Muscle of leg (tissue), 11 donors: ENCODE measurements around the gene SEC24B. TPM values are rescaled to one million over a fixed set of nuclear protein-coding genes. Genes with fewer than 3 reads are reported as not detected.

Experiments used
- DNase-seq: peaks from one replicate; pipeline ENCODE4 v3.0.0; 2013
- H3K27ac ChIP-seq: one replicate; pipeline ENCODE4 v1.5.1; 2013; ENCODE audit warnings: mild to moderate bottlenecking, low read length, control low read depth
- H3K27me3 ChIP-seq: one replicate; pipeline ENCODE4 v1.6.1; 2013; ENCODE audit warnings: low read length; ENCODE audit not compliant: control insufficient read depth, insufficient read depth
- H3K36me3 ChIP-seq: one replicate; pipeline ENCODE4 v1.6.1; 2013; ENCODE audit warnings: low read length; ENCODE audit not compliant: control insufficient read depth, insufficient read depth
- H3K4me1 ChIP-seq: one replicate; pipeline ENCODE4 v1.6.1; 2013; ENCODE audit warnings: low read length; ENCODE audit not compliant: control insufficient read depth, insufficient read depth
- H3K4me3 ChIP-seq: one replicate; pipeline ENCODE4 v1.5.1; 2013; ENCODE audit warnings: low read length, control low read depth
- H3K9me3 ChIP-seq: replicated peaks from 2 replicates; pipeline ENCODE4 v1.6.1; 2013; ENCODE audit warnings: low read depth, low read length; ENCODE audit not compliant: control insufficient read depth
- WGBS: methylation state at CpG from one replicate; pipeline ENCODE4 v1.1.5; 2013; ENCODE audit warnings: missing lambda C conversion rate; ENCODE audit not compliant: insufficient coverage; 5-methylcytosine and 5-hydroxymethylcytosine counted together
- polyA plus RNA-seq, 8 donors: library from polyadenylated mRNA; unstranded; fragments of 120-200 nt; gene quantifications; one replicate each; pipeline versions ENCODE4 v1.2.1 to v1.2.3, GENCODE V29; 2013; ENCODE audit warnings: inconsistent platforms in 1 of 8, low replicate concordance in 1 of 8; ENCODE audit not compliant: insufficient read length in 8 of 8, insufficient read depth in 1 of 8
- total RNA-seq: library from RNA; stranded (reverse); fragments of 120-200 nt; gene quantifications from one replicate; pipeline ENCODE4 v1.2.4, GENCODE V29; 2013

Gene SEC24B
- total and polyA plus RNA-seq, 9 donors, result 14.7 to 27.8 (median 24.1) TPM

DNA sequence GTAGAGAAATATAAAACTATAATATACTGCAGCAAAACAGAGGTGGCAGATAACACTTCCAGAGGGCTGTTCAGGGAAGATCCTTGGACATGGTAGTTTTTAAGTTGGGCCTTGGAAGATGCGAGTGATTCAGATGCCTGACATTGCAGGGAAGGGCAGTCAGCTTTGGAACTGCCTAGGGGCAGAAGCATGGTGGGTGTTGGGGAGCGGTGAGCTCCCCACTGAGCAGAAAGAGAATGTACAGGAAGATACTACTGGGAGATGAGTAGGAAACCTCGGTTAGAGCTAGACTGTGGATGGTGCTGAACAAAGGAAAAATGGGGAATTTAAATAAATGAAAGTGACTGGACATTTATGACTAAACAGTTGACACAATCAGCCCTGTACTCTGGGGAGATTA lies 24.9 kb upstream of the SEC24B start:
- WGBS, result 77% methylated on average over 3 of the region's 3 CpGs
- no peaks in the 10 kb centered on the region for H3K36me3 ChIP-seq
- no peak overlapping the region for H3K4me3 ChIP-seq
- no peak for DNase-seq
- peaks cover 5% of the 10 kb centered on the region for H3K4me1 ChIP-seq
- H3K27ac ChIP-seq, result no peak overlapping the region
- no peaks in the 10 kb centered on the region for H3K9me3 ChIP-seq
- no peaks in the 10 kb centered on the region for H3K27me3 ChIP-seq

DNA sequence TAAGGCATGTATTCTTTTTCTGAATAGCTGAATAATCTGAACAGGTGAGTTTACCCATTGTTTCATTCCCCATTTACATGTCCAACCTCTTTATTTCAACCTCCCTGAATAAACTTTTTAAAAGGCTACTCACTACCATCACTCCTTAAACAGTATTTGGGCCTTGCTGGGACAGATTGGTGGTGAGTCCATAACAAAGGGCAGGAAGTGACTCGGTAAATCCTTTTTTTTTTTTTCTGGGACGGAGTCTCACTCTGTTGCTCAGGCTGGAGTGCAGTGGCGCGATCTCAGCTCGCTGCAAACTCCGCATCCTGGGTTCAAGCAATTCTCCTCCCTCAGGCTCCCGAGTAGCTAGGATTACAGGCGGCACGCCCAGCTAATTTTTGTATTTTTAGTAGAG lies 23.4 kb upstream of the SEC24B start:
- H3K36me3 ChIP-seq, result no peaks in the 10 kb centered on the region
- no peak overlapping the region for H3K27ac ChIP-seq
- no peak for DNase-seq
- H3K9me3 ChIP-seq, result no peaks in the 10 kb centered on the region
- H3K4me3 ChIP-seq, result no peak overlapping the region
- peaks cover 5% of the 10 kb centered on the region for H3K4me1 ChIP-seq
- WGBS, result 96% methylated on average over 9 of the region's 9 CpGs
- H3K27me3 ChIP-seq, result no peaks in the 10 kb centered on the region

DNA sequence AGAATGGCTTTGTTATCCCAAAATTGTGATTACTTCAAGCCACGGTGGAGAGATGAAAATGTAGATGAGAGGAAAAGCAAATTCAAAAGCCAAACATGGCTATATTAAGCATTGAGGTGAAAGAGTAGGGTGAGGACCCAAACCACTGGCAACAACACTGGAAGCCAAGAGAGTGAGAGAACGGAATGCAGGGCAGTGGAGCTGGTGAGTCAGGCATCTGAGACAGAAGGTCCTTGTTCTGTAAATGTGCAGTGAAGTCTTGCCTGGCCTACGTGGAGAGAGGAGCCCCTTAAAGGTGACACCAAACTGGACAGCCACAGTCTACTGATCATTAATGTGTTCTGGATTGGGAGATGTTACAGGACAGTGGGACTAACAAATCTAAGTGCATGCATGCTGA lies 22.8 kb upstream of the SEC24B start:
- H3K9me3 ChIP-seq, result no peaks in the 10 kb centered on the region
- no peak overlapping the region for H3K27ac ChIP-seq
- no peaks in the 10 kb centered on the region for H3K27me3 ChIP-seq
- no peak overlapping the region for H3K4me3 ChIP-seq
- H3K4me1 ChIP-seq, result peaks cover 5% of the 10 kb centered on the region
- 80% methylated on average over 3 of the region's 3 CpGs for WGBS
- H3K36me3 ChIP-seq, result no peaks in the 10 kb centered on the region
- DNase-seq, result no peak

DNA sequence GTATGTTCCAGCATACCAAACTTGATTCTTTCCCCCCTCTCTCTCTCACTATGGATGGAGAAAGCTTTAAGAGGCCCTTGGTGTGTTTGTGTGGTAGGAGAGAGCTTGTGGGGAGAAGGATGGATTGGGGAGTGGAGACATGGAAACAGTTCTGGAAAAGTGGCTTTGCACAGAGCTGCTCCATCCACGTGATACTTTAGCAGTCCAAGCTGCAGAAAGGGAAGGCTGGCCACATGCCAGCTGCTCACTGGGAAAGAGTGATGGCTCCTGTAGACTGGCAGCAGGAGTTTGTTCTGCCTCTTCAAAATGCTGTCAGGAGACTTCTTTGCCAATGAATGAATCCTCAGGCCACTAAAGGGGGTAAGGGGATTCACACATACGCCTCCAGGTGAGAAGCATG lies 21.7 kb upstream of the SEC24B start:
- Histone ChIP-seq H3K9me3 (no peaks in the 10 kb centered on the region), H3K27ac (peak overlapping the region; percentile 25), H3K36me3 (no peaks in the 10 kb centered on the region), H3K4me1 (peaks cover 5% of the 10 kb centered on the region), H3K27me3 (no peaks in the 10 kb centered on the region), H3K4me3 (no peak overlapping the region)
- 10% methylated on average over 1 of the region's 2 CpGs for WGBS
- DNase-seq, result peak; percentile 85

DNA sequence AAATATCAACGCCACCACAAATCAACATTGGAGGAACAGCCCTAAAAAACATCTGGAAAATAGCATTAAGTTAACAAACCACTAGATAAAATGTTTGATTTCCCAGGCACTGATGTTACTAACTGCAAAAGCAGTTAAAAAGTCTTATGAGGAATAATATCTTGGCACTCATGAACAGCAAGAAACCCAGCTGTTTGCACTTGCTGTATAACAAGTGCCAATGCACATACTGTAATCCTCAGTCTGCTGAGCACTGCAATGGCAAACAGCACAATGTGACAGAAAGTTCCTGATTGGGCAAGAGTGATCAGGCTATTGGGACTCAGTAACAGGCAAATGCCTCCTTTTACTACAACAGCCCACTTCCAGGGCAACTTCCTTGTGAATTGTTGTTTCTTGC lies 20.8 kb upstream of the SEC24B start:
- Histone ChIP-seq H3K36me3 (no peaks in the 10 kb centered on the region), H3K9me3 (no peaks in the 10 kb centered on the region), H3K27ac (peak overlapping the region; percentile 22), H3K4me1 (peaks cover 5% of the 10 kb centered on the region), H3K4me3 (no peak overlapping the region), H3K27me3 (no peaks in the 10 kb centered on the region)
- peak; percentile 89 for DNase-seq
- WGBS, result no CpG with 5 or more reads among the region's 1 CpG

DNA sequence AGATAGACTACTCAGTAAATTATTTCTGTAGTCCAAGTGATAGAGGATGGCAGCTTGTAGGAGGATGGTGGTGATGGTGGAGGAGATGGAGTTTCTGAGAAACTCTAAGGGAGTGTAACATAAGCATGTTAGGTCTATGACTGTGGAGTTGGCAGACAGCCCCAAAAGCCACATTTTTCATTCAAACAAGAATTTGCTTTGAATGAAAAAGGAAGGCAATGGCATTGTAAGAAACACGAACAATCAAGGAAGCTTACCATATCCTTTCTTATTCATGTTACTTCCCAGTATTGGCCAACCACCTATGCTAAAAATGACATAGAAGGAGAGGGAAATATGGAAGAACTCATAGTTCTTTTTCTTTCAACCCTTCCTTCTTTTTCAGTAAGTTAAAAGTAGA lies 18.7 kb upstream of the SEC24B start:
- DNase-seq, result no peak

DNA sequence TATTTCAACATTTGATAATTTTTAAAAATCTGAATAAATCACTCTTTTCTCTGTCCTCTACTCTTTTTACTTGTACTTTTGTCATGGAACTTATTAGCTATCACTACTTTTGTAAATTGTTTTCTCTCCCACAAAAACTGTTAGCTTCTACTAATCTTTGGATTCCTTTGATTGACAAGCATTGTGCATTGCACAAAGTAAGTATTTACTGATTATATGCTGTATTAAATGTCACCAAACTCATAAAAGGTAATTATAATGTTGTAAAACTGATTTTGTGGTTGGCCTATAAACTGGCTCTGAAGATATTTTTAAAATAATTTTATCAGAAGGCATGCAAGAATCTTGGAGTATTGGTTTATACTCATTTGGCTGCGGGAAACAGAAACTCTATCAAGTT lies 15.0 kb upstream of the SEC24B start:
- Histone ChIP-seq H3K36me3 (no peaks in the 10 kb centered on the region), H3K27ac (no peak overlapping the region), H3K9me3 (no peaks in the 10 kb centered on the region), H3K27me3 (no peaks in the 10 kb centered on the region), H3K4me3 (no peak overlapping the region), H3K4me1 (peaks cover 3% of the 10 kb centered on the region)
- DNase-seq, result no peak
- no CpG with 5 or more reads among the region's 1 CpG for WGBS

More for the DNA sequence above, 18.7 kb upstream of the SEC24B start:
- Histone ChIP-seq H3K36me3 (no peaks in the 10 kb centered on the region), H3K9me3 (no peaks in the 10 kb centered on the region), H3K27me3 (no peaks in the 10 kb centered on the region), H3K4me1 (peaks cover 5% of the 10 kb centered on the region), H3K27ac (no peak overlapping the region), H3K4me3 (no peak overlapping the region)
- WGBS, result no CpG with 5 or more reads among the region's 1 CpG

DNA sequence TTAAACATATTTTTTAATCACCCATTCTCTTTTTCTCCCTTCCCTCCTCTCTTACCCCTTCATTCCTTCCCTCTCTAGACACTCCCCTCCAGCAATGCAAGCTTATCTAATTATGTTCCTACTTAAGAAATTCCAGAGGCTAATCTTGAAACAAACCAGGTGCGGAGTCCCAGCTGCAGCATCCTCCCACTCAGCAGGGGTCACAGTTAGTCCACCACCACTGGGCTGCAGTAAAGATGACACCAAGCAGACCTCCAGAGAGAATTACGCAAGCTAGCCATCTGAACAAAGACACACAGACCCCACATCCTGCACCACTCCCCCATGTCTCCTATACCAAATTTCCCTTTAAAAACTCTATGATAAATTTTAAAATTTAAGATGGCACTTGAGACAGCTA lies 13.9 kb upstream of the SEC24B start:
- peaks cover 3% of the 10 kb centered on the region for H3K4me1 ChIP-seq
- no peak overlapping the region for H3K4me3 ChIP-seq
- no CpG with 5 or more reads among the region's 2 CpGs for WGBS
- H3K9me3 ChIP-seq, result no peaks in the 10 kb centered on the region
- no peaks in the 10 kb centered on the region for H3K36me3 ChIP-seq
- no peaks in the 10 kb centered on the region for H3K27me3 ChIP-seq
- DNase-seq, result no peak
- no peak overlapping the region for H3K27ac ChIP-seq

DNA sequence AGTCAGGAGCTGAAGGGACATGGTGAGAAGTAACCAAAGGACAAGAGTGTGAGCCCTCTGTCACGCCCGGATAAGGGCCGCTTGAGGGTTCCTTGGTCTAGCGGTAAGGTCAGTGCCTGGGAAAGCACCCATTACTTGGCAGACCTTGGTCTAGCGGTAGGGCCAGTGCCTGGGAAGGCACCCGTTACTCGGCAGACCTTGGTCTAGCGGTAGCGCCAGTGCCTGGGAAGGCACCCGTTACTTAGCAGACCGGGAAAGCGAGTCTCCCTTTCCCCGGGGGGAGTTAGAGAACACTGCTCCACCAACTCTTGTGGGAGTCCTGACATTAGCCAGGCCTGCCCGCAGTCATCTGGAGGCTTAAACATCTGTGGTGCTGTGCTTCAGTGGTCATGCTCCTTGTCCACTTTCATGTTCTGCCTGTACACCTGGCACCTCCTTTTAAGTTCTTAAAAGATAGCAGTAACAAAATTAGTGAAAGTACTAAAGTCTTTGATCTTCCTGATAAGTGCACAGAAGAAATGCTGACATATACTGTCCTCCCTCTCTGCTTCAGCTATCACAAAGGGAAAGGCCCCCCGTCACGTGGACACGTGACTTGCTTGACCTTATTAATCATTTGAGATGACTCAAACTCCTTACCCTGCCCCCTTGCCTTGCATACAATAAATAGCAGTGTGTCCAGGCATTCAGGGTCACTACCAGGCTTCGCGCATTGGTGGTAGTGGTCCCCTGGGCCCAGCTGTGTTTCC lies 9.3 kb upstream of the SEC24B start:
- peaks cover 2% of the 10 kb centered on the region for H3K36me3 ChIP-seq
- peaks cover 3% of the 10 kb centered on the region for H3K4me1 ChIP-seq
- no peaks in the 10 kb centered on the region for H3K27me3 ChIP-seq
- WGBS, result 85% methylated on average over 18 of the region's 19 CpGs
- no peaks in the 10 kb centered on the region for H3K9me3 ChIP-seq
- no peak for DNase-seq
- H3K4me3 ChIP-seq, result no peak overlapping the region
- H3K27ac ChIP-seq, result no peak overlapping the region

DNA sequence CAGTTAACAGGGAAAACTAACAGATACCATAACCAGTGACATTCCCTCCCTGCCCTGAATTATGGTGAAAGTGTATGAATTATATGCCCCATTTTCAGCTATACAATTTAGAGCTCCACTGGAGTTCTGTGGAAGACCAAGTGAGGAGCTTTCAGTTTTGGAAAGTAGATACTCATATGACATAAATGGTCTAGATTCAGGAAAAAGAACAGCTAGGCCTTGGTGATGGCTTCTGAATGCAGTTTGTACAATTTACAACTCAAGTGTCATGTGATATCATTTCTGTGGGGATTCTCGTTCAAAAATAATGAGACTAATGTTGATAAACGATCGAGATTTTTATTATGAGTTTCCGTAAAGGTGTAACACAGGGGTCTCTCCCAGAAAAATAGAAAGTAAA lies 8.2 kb upstream of the SEC24B start:
- H3K27me3 ChIP-seq, result no peaks in the 10 kb centered on the region
- peaks cover 2% of the 10 kb centered on the region for H3K36me3 ChIP-seq
- 100% methylated on average over 3 of the region's 4 CpGs for WGBS

DNA sequence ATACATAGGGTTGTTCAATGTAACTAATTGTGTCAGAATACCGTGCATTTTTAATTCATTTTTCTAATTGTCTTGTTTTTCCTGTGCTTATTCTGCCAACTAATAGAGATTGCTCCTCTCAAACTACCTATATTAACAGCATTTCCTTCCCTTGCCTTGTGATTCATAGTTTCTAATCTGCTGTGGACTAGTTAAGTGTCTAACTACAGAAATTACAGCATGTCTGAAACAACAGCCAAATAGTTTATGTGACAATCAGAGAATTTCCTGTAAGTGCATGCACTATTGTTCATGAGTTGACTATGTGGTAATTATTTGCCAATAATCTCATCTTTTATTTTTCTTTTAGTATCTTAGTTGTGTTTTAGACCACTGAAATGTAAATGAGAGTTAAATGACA lies 4.1 kb upstream of the SEC24B start:
- peaks cover 6% of the 10 kb centered on the region for H3K36me3 ChIP-seq
- DNase-seq, result no peak
- H3K27me3 ChIP-seq, result no peaks in the 10 kb centered on the region
- no CpG with 5 or more reads among the region's 1 CpG for WGBS
- H3K4me1 ChIP-seq, result peaks cover 2% of the 10 kb centered on the region
- H3K9me3 ChIP-seq, result no peaks in the 10 kb centered on the region
- H3K4me3 ChIP-seq, result no peak overlapping the region
- H3K27ac ChIP-seq, result no peak overlapping the region

More for the DNA sequence above, 8.2 kb upstream of the SEC24B start:
- Histone ChIP-seq H3K4me1 (peaks cover 3% of the 10 kb centered on the region), H3K4me3 (no peak overlapping the region), H3K9me3 (no peaks in the 10 kb centered on the region), H3K27ac (no peak overlapping the region)
- DNase-seq, result no peak
